Measurements from ENCODE around the gene KIF11.

The KIF11 gene

GRCh38 chr10:92655426-92655825, 62.5 kb downstream of the KIF11 start:
- DNase-seq (ENCODE audit: extremely low read depth, insufficient read length) = no peak
- no peaks in the 10 kb centered on the region; the same call in none of the 2 replicates for H3K36me3 ChIP-seq (ENCODE audit: control insufficient read depth, insufficient read depth, low read length)

GRCh38 chr10:92656266-92656961, 63.5 kb downstream of the KIF11 start:
- DNase-seq (ENCODE audit: extremely low read depth, insufficient read length) = no peak
- no peak for TF ChIP-seq CTCF (IDR thresholded peaks at IDR 0.05; ENCODE audit: insufficient read depth, low read length, poor library complexity, severe bottlenecking)
- Histone ChIP-seq H3K36me3 (ENCODE audit: control insufficient read depth, insufficient read depth, low read length) (no peaks in the 10 kb centered on the region; the same call in none of the 2 replicates), H3K27me3 (replicated peaks; ENCODE audit: control insufficient read depth, insufficient read depth, low read length) (no peaks in the 10 kb centered on the region), H3K4me3 (replicated peaks; ENCODE audit: low read depth, low read length) (no peak overlapping the region)

More at GRCh38 chr10:92655426-92655825, 62.5 kb downstream of the KIF11 start:
- no peaks in the 10 kb centered on the region for H3K27me3 ChIP-seq (replicated peaks; ENCODE audit: control insufficient read depth, insufficient read depth, low read length)
- no peak overlapping the region for H3K4me3 ChIP-seq (replicated peaks; ENCODE audit: low read depth, low read length)
- TF ChIP-seq CTCF (IDR thresholded peaks at IDR 0.05; ENCODE audit: insufficient read depth, low read length, poor library complexity, severe bottlenecking) = no peak

GRCh38 chr10:92657024-92657423, 64.1 kb downstream of the KIF11 start:
- no peak overlapping the region for H3K4me3 ChIP-seq (replicated peaks; ENCODE audit: low read depth, low read length)
- H3K27me3 ChIP-seq (replicated peaks; ENCODE audit: control insufficient read depth, insufficient read depth, low read length) = no peaks in the 10 kb centered on the region
- no peaks in the 10 kb centered on the region; the same call in none of the 2 replicates for H3K36me3 ChIP-seq (ENCODE audit: control insufficient read depth, insufficient read depth, low read length)
- no peak for DNase-seq (ENCODE audit: extremely low read depth, insufficient read length)
- no peak for TF ChIP-seq CTCF (IDR thresholded peaks at IDR 0.05; ENCODE audit: insufficient read depth, low read length, poor library complexity, severe bottlenecking)

GRCh38 chr10:92662848-92663247, 69.9 kb downstream of the KIF11 start:
- Histone ChIP-seq H3K27me3 (replicated peaks; ENCODE audit: control insufficient read depth, insufficient read depth, low read length) (no peaks in the 10 kb centered on the region), H3K36me3 (ENCODE audit: control insufficient read depth, insufficient read depth, low read length) (no peaks in the 10 kb centered on the region), H3K4me3 (replicated peaks; ENCODE audit: low read depth, low read length) (no peak overlapping the region)
- no peak for TF ChIP-seq CTCF (IDR thresholded peaks at IDR 0.05; ENCODE audit: insufficient read depth, low read length, poor library complexity, severe bottlenecking)
- no peak for DNase-seq (ENCODE audit: extremely low read depth, insufficient read length)

GRCh38 chr10:92664322-92664721, 71.4 kb downstream of the KIF11 start:
- H3K36me3 ChIP-seq (ENCODE audit: control insufficient read depth, insufficient read depth, low read length) = no peaks in the 10 kb centered on the region
- H3K27me3 ChIP-seq (replicated peaks; ENCODE audit: control insufficient read depth, insufficient read depth, low read length) = no peaks in the 10 kb centered on the region
- no peak overlapping the region for H3K4me3 ChIP-seq (replicated peaks; ENCODE audit: low read depth, low read length)
- TF ChIP-seq CTCF (IDR thresholded peaks at IDR 0.05; ENCODE audit: insufficient read depth, low read length, poor library complexity, severe bottlenecking) = no peak
- DNase-seq (ENCODE audit: extremely low read depth, insufficient read length) = no peak
